HG03159 (cell line): Measurements from ENCODE around the gene HCFC2.

Experiments used
- ATAC-seq: cut with Tn5 transposase; IDR thresholded peaks from one replicate; pipeline ENCODE4 v1.9.1; 2021; ENCODE audit warnings: mild to moderate bottlenecking, moderate library complexity; ENCODE audit not compliant: unreplicated experiment

Gene HCFC2

GRCh38 chr12:104152685-104153241 is 88.4 kb downstream of the HCFC2 start:
- ATAC-seq: no peak

DNA sequence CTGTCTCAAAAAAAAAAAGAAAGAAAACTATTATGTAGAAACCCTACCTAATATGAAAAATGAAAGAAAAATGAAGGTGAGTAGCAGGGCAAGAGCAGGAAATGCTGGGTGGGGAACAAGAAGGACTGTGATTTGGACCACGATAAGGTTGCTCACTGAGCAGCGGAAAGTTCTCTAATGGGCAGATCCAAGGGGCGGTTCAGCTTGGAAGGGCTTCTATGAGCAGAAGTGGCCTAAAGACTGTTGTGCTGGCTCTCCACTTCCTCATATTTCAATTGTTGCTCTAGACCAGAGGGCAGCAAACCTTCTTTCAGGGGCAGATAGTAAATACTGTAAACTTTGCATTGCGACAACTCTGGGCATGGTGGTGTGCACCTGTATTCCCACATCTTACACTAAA is 90.0 kb downstream of the HCFC2 start:
- ATAC-seq: no peak

DNA sequence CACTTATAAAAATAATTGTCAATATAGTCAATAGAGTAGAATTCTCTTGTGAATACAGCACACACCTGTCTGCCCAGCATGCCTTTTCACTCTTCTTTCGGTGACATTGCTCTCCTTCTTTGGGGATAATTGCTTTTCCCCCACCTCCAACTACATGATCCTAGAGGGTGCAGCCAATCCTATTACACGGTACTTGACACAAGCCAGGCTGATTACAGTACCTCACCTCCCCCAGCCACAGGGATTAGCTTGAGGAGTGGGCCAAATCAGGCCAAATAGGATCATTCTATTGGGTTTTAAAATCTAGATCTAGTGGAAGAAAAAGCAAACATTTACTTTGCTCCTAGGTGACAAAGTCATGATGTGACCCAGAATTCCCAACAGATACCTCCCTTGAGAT is 90.5 kb downstream of the HCFC2 start:
- no peak for ATAC-seq
